HG02798 (cell line): ENCODE data around the gene CELSR2.
"Not testable (repeated sequence)": the region's sequence is repeated elsewhere in the genome, so short reads cannot be mapped to it uniquely, and the experiment has no call there.

Experiments used
- ATAC-seq: cut with Tn5 transposase; IDR thresholded peaks from one replicate; pipeline ENCODE4 v1.9.1; 2021; ENCODE audit warnings: mild to moderate bottlenecking; ENCODE audit not compliant: unreplicated experiment, poor library complexity

Gene CELSR2

DNA sequence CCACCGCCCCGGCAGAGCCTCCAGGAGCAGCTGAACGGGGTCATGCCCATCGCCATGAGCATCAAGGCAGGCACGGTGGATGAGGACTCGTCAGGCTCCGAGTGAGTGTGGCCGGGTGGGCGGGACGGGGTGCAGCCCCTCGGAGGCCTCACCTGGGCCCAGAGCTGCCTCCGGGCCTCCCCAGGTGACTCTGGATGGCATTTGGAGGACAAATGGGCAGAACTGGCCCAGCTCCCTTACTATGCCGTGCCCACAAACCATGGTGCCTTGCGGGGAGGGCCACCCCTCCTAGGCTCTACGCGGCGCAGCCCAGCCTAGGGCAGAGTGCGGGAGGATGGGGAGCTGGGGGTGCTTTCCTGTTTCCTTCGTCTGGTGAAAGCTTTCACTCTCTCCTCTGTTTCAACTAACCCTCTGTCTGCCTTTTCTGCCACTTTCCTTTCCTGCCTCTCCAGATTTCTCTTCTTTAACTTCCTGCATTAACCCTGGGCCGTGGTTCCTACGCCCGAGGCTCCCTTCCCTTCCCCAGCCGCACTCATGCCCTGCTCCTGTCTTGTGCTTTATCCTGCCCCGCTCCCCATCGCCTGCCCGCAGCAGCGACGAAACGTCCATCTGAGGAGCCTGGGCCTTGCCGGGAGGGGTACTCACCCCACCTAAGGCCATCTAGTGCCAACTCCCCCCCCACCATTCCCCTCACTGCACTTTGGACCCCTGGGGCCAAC is 24.4 kb downstream of the CELSR2 start:
- no peak for ATAC-seq

DNA sequence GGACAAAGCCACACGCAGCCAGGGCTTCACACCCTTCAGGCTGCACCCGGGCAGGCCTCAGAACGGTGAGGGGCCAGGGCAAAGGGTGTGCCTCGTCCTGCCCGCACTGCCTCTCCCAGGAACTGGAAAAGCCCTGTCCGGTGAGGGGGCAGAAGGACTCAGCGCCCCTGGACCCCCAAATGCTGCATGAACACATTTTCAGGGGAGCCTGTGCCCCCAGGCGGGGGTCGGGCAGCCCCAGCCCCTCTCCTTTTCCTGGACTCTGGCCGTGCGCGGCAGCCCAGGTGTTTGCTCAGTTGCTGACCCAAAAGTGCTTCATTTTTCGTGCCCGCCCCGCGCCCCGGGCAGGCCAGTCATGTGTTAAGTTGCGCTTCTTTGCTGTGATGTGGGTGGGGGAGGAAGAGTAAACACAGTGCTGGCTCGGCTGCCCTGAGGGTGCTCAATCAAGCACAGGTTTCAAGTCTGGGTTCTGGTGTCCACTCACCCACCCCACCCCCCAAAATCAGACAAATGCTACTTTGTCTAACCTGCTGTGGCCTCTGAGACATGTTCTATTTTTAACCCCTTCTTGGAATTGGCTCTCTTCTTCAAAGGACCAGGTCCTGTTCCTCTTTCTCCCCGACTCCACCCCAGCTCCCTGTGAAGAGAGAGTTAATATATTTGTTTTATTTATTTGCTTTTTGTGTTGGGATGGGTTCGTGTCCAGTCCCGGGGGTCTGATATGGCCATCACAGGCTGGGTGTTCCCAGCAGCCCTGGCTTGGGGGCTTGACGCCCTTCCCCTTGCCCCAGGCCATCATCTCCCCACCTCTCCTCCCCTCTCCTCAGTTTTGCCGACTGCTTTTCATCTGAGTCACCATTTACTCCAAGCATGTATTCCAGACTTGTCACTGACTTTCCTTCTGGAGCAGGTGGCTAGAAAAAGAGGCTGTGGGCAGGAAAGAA is 25.5 kb downstream of the CELSR2 start:
- ATAC-seq, result no peak

DNA sequence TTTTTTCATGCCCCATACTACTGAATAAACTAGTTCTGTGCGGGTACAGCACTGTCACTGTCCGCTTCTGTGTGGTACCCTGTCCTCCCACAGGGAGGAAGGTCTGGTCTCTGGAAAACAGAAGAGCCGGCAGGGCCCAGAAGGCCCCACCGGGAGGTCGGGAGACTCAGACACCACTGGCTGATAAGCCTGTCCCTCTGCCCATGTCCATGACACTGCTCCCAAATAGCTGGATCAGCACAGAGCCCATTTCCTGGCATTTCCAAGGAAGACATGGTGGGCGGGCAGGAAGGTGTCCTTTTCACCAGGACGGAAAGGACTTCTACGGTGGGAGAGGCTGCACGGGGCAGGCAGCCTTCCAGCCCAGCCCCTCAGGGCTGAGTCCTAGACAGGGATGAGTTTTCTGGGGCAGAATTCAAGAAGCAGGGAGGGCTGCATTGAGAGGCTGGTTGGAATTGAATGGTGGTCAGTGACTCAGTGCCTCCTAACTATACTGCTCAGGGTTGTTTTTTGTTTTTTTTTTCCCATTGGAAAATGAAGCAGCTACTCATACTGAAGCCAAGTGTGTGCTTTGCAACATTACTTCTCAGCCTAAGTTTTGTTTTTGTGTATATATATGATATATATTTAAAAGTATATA is 26.5 kb downstream of the CELSR2 start:
- ATAC-seq, result no peak

DNA sequence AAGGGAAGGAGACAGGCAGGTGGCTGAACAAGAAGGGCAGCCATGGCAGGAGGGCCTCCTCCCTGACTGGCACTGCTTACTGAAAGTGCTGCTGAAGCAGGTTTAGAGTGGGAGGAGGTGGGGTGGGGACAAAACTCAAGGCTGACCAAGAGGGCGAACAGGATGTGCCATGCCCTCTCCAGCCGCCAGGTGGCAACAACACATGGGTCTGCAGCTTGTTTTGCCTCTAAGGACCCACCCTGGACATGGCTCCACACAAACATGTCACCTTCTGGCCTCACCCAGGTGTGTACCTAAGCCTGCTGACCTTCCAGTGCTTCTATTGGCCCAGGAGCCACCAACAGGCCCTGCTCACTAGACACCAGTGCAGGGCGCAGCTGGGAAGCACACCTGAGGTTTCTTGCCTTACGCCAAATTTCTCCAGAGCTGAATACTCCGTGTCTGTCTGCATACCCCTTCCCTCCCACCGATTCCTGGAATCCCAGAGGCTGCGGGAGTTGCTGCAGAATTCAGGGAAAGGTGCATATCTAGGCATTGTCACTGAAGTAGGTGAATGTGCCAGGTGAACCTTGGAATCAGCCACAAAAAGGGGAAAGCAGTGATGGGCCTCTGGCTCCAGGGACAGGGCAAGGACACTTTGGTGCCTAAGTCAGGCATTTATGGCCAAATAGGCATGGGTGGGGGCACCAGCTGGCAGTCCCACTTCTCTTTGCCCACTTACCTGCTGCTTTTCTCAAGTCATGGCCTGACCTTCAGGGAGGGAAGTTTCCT is 28.3 kb downstream of the CELSR2 start:
- ATAC-seq, result peak; percentile 81

DNA sequence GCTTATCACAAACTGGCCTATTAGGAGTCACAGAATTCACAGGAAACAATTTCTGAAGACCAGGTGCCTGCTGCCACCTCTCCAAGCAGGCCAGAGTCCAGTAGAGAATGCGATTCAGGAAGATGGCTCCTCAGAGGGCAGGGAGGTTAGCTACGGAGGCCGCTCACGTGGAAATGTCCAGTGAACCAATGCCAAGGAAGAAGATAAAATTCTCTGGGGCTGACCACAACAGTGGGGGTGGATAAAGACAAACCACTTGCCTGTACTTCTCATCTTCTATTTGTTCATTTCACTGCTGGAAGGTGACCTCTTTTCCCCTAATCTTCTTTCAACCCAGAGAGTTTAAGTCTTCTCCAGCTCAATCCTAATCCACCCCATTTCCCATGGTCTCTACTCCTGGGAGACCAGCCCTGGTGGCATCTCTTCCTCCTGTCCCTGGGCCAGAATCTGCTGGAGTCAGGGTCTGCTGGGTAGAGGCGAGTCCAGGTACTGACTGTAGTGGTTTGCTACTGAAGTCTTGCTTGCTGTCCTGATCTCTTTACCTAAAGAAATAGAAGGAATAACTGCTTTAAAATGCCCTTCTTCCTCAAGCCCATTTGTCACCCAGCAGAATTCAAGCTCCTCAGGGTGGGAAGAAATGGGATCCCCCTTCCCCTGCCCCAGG is 30.4 kb downstream of the CELSR2 start:
- ATAC-seq, result no peak

DNA sequence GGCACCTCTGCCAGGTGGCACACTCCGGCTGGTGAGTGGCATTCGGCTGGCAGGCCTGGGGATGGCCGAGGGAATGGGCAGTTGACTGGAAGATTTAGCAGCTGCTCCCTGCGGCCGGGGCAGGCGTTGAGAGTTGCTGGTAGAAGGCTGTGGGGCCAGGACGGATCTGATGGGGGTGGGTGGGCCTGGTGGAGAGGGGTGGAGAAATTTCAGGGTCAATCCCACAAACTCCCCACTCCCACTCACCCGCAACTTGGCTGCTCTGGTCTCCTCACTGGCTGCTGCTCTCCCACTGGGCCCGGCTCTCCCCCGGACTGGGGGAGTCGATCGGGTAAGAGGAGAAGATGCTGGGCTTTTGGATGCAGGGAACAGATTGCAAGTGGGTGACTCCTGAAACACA is 31.5 kb downstream of the CELSR2 start:
- no peak for ATAC-seq

DNA sequence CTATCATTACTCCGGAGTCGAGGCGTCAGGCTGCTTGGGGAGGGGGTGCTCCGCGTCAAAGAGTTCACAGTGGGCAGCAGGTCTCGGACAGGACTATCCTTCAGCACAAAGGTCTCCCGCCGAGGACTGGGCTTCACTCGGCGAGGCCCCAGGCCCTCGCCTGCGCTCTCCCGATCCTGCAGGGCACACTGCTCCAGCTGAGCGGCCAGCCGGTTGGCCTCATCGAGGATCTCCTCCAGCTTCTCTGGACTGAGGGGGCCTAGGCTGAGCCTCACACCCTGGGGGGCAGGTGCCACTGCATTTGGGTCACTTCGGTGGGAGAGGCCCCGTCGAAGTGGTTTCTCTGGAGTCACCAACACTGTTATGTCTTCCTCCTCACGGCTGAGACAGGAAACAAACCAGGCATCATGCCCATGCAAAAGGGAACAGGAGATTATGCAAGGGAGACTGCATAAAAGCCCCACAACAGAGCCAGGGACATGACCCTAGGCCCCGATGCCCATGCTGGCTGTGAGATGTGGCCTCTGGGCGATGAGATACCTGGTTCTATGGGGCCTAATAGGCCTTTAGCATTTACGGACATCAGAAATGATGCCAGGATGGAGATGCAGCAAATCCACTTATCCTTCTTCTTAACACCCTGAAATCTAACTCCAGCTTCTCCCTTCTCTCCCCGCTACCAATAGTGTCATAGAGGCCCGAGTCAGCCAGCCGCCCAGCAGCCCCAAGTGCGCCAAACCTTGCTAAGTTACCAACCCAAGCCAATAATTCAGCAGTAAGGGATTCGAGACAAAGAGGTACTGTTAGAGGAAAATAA is 32.5 kb downstream of the CELSR2 start:
- ATAC-seq, result no peak

DNA sequence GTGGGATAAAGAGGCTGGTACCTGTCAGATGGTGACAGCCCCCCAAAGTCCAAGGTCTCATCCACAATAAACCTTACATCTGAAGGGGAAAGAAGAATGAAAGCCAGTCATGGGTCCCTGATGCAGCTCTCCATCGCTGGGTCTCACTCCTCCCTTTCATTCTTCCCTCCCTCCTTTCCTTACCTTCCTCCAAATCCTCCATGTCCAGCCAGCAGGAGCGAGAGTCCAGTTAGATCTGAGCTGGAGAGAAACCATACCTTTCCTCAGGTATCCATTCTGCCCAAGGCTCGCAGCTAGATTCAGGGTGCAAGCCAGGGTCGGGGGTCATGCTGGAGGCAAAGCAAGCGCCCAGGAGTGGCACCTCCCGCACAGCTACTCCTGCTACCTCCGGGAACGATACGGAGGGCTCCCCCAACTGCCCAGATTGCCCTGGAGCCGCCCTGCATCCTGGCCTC is 33.2 kb downstream of the CELSR2 start:
- no peak for ATAC-seq

DNA sequence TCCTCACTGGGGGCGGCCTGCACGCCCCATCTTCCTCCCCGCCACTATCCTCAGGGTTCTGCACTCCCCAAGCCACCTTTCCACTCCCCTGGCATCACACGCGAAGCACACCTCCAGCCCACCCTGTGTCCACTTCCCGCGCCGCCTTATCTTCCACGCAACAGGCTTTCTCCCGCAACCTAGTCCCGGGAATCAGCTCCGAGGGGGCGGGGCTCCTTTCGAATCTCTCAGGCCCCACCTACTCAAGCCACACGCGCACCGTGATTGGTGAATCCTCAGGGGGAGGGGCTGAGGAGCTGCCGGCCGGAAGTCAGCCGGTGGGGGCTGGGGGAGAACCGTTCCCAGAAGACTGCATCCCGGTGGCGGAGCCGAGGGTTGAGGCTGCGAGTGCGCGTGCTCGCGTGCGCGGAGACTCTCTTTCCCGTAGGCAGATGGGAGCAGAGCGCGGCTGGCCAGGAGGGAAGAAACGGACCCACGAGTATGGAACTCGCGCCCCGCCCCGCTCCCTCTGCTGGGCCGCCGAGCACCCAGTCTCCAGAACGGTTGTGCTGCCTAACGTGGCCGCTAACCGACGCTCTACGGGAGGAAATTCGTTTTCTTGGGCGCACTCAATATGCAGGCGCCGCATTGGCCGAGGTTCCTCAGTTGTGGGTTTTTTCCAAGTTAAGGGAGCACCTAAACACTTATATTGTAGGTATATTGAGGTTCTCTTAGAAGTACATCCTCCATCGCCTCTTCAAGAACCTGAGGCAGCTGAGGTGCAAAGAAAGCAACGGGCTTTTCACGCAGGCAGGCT is 33.8 kb downstream of the CELSR2 start, which contains the start of gene PSRC1:
TSS of gene PSRC1 (minus strand) at position 194 of the 796 bp plus-strand sequence.
- peak; percentile 97 for ATAC-seq

DNA sequence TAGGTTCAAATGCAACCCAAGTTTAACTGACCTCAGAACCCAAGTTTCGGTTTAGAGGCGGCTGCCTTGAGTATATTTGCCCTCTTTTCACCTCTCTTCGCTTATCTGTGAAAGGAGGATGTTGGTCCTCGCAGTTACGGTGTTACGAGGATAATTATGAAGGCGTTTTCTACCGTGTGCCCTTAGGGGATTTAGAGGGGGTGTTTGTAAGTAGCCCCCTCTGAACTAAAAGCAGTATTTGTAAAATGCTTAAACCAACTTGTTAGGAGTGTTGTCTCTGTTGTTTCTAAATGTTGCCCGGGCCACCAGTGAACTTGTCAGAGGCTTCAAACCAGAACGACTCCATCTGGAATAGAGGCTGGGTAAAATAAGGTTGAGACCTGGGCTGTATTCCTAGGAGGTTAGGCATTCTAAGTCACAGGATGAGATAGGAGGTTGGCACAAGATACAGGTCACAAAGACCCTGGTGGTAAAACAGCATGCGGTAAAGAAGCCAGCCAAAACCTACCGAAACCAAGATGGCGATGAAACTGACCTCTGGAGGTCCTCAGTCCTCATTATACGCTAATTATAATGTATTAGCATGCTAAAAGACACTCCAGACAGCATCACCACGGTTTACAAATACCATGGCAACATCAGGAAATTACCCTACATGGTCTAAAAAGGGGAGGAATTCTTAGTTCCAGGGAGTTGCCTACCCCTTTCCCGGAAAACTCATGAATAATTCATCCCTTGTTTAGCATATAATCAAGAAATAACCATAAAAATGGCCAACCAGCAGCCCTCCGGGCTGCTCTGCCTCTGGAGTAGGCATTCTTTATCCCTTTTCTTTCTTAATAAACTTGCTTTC is 34.6 kb downstream of the CELSR2 start:
- no peak for ATAC-seq

DNA sequence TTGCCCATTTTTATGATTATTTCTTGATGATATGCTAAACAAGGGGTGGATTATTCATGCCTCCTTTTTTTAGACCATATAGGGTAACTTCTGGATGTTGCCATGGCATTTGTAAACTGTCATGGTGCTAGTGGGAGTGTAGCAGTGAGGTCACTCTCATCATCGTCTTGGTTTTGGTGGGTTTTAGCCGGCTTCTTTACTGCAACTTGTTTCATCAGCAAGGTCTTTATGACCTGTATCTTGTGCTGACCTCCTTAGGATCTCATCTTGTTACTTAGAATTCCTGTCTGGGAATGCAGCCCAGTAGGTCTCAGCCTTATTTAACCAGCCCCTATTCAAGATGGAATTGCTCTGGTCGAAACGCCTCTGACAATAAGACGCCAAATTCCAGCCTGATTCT is 37.4 kb downstream of the CELSR2 start:
- ATAC-seq, result not testable (repeated sequence)

DNA sequence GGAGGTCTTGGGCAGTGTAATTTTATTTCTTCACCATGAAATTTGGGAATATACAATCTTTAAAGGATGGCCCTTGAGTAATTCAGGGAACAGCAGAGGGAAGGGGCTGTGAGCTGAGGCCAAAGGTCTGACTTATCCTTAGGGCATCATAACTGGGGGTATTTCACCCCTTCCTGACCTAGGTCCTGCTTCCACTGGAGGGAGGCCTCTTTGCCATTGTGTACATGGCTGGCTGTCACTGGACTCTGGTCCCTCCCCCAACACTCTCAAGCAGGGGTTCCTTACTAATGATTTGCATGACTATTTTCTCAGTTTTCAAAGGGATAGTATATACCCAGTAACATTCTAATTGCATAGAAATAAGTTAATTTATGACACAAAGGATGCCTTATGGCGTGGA is 40.8 kb downstream of the CELSR2 start:
- ATAC-seq, result no peak

DNA sequence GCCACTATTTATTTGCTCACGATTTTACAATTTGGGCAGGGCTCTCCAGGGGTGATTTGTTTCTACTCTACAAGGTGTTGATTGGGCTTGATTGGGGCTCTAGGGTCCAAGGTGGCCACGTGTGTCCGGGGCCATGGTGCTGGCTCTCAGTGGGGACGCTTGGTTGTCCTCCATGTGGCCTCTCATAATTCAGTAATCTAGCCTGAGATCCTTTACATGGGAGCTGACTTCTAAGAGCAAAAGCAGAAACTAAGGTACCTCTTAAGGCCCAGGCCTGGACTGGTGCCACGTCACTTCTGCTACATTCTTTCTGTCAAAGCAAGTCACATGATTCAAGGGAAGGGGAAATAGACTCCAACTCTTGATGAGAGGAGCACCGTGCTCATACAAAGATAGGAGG is 41.7 kb downstream of the CELSR2 start:
- ATAC-seq, result no peak

DNA sequence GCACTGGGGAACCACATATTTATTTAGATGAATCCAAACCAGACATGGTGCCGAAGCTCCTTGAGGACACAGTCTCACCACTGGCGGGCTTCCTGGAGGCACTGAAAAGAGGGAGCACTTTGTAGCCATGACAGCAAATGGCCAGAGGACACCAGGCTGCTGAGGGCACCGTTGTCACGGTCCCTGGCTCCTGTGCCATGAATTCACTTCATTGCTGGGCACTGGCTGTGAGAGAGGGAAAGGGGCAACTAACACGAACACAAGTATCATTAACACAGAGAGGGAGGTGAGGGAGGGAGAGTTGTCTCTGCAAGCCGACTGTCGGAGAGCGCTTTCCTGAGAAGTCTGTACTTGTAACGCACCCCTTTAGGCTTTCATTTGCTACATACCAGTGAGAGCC is 43.0 kb downstream of the CELSR2 start:
- no peak for ATAC-seq

DNA sequence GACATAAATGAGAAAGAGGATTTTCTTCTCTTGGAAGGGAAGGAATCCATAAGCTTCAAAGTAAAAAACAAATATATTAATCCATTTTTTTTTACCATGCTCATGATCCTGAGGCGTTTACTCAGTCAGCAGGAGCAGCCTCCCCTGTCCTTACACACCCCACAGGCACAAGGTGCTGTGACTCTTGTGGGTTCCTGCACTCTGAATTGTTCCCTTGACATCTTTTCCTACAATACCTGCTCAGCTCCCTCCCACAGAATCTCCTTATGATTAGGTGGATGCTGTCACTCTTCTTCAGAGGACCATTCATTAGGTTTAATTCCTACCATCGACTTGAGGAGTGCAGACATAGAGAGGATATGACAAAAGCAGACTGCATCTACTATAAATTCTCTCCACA is 43.7 kb downstream of the CELSR2 start:
- no peak for ATAC-seq

DNA sequence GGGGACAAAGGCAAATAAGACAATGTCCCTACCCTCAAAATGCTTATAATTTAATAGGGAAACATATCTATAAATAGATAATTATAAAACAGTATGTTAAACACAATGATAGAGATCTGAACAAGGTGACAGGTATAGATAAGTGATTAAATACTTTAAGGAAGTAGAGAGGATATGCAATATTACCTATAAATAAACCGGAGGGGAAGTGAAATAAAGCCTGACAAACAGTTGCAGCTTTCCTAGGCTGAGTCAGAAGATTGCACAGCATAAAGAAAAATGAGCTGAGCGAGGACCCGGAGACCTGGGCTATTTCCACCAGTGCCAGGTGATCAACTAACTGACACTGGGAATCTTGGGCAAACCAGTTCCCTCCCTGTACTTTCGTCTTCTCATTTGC is 45.1 kb downstream of the CELSR2 start:
- no peak for ATAC-seq

DNA sequence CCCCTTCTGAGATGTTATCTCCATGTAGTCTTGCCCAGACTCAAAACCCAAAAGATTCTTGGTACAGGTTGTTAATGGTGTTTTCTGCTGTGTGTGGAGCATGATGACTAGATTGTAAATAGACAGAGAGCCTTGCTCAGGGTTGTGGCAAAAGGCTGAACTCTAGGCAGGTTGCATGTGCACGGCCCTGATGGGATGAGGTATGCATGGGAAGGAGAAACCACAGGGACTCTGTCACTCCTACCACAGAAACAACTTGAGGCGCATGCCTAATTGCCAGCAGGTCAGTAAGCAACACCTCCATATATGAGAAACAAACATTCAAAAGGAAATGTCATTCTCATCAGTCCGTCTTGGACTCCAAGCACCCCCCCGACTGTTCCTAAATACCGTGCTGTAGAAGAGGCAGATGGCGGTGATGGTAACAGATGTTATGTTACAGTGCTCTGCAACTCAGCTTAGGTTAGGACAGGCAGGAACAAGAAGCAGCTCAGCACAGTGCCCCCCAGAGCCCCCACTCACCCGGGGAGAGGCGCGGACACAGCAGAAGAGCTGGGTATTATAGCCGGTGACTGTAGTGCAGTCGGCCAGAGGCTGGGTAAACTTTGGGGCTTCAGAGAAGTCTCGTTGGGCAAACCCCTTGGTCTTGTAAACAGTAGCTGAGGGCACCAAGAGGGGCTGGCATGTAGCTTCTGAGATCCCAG is 46.5 kb downstream of the CELSR2 start:
- no peak for ATAC-seq
